OCI-LY7 (cell line): Measurements from ENCODE around the gene INTU. TPM values are rescaled to one million over a fixed set of nuclear protein-coding genes. Genes with fewer than 3 reads are reported as not detected.
"Not testable (repeated sequence)": the region's sequence is repeated elsewhere in the genome, so short reads cannot be mapped to it uniquely, and the experiment has no call there.

Experiments used
- Bru-seq: library from RNA; stranded (reverse); fragments of 400-500 nt; gene quantifications from one replicate; lab custom pipeline; 2021; lab: Mats Ljungman, UMichigan
- BruChase-seq, 2 experiments: library from RNA; stranded (reverse); fragments of 400-500 nt; gene quantifications; one replicate each; lab custom pipeline; 2021; lab: Mats Ljungman, UMichigan
- BruUV-seq: library from RNA; stranded (reverse); fragments of 400-500 nt; replicated peaks from 2 replicates; lab custom pipeline; 2021; lab: Mats Ljungman, UMichigan
- CTCF ChIA-PET: fragments of 300-600 bp; sonication (Branson Sonifier 250); formaldehyde crosslinking; loops from one replicate; lab custom pipeline; 2022; ENCODE audit warnings: antibody characterized with exemption; ENCODE audit not compliant: unreplicated experiment; lab: Charles Lee
- POLR2A ChIA-PET: fragments of 300-600 bp; sonication (Branson Sonifier 250); formaldehyde crosslinking; loops from one replicate; lab custom pipeline; 2022; ENCODE audit warnings: antibody characterized with exemption; lab: Charles Lee
- DNase-seq: peaks from one replicate; pipeline ENCODE4 v3.0.0-alpha.2; 2015; ENCODE audit warnings: low spot score
- H2AFZ ChIP-seq: fragments of 200-600 bp; sonication (generic), shearing (Covaris generic); 2 replicates; pipeline ENCODE4 v1.6.1; 2014; ENCODE audit warnings: mild to moderate bottlenecking, antibody characterized with exemption, low read length, moderate library complexity
- H3K27ac ChIP-seq: fragments of 200-600 bp; sonication (generic); 2 replicates; pipeline ENCODE4 v1.5.1; 2014; ENCODE audit warnings: mixed run types, low read depth, mild to moderate bottlenecking, moderate library complexity, low read length, inconsistent platforms; ENCODE audit not compliant: poor library complexity, severe bottlenecking
- H3K36me3 ChIP-seq: fragments of 200-600 bp; sonication (generic); 2 replicates; pipeline ENCODE4 v1.6.1; 2014; ENCODE audit warnings: mild to moderate bottlenecking, antibody characterized with exemption, low read length, moderate library complexity, mixed read lengths; ENCODE audit not compliant: insufficient read depth
- H3K4me1 ChIP-seq: fragments of 200-600 bp; sonication (generic); 2 replicates; pipeline ENCODE4 v1.5.1; 2014; ENCODE audit warnings: mild to moderate bottlenecking, low read length; ENCODE audit not compliant: insufficient read depth, poor library complexity, severe bottlenecking
- H3K4me2 ChIP-seq: fragments of 200-600 bp; sonication (generic); 2 replicates; pipeline ENCODE4 v1.6.1; 2014; ENCODE audit warnings: mild to moderate bottlenecking, low read length
- H3K4me3 ChIP-seq: fragments of 200-600 bp; sonication (generic); 2 replicates; pipeline ENCODE4 v1.5.1; 2014; ENCODE audit warnings: mild to moderate bottlenecking, low read depth, low read length; ENCODE audit not compliant: poor library complexity, severe bottlenecking
- H3K79me2 ChIP-seq: fragments of 200-600 bp; sonication (generic); 2 replicates; pipeline ENCODE4 v1.6.1; 2016; ENCODE audit warnings: low read depth, mild to moderate bottlenecking, low read length, moderate library complexity, mixed read lengths; ENCODE audit not compliant: insufficient read depth
- H3K9me2 ChIP-seq: fragments of 200-600 bp; sonication (generic); 2 replicates; pipeline ENCODE4 v1.6.1; 2016; ENCODE audit warnings: mild to moderate bottlenecking, low read length, mixed read lengths; ENCODE audit not compliant: insufficient read depth
- H3K9me3 ChIP-seq: fragments of 200-600 bp; sonication (generic); 2 replicates; pipeline ENCODE4 v1.6.1; 2014; ENCODE audit warnings: mild to moderate bottlenecking, mixed run types, low read length, mixed read lengths
- H4K20me1 ChIP-seq: fragments of 200-600 bp; sonication (generic); 2 replicates; pipeline ENCODE4 v1.6.1; 2014; ENCODE audit warnings: mild to moderate bottlenecking, antibody characterized with exemption, low read length, moderate library complexity, mixed read lengths; ENCODE audit not compliant: insufficient read depth
- EZH2phosphoT487 ChIP-seq: fragments of 200-600 bp; sonication (generic); IDR thresholded peaks from 2 replicates; pipeline ENCODE4 v1.6.1; 2018; ENCODE audit warnings: low read depth, borderline replicate concordance, mild to moderate bottlenecking, mixed run types, antibody characterized with exemption, low read length, moderate library complexity, mixed read lengths
- intact Hi-C: fragments of 100-400 bp; cut with micrococcal nuclease; formaldehyde crosslinking; loops from one replicate; pipeline ENCODE4 v1.10.0; 2022; ENCODE audit not compliant: unreplicated experiment
- long read RNA-seq: library from polyadenylated mRNA; stranded (forward); transcript quantifications from one replicate; pipeline ENCODE4 v2.0.0, GENCODE V29; 2022
- total RNA-seq, 2 experiments: library from RNA; depleted of rRNA in 1 of 2; stranded (reverse); fragments of >200 nt in 1 of 2; shearing (Covaris generic) in 1 of 2; gene quantifications; 2 replicates each; pipeline ENCODE4 v1.2.3, GENCODE V29; 2014 to 2022
- TF ChIP-seq, protein P1 (sequence below): fragments of 200-600 bp; sonication (generic); conservative IDR thresholded peaks from 2 replicates; pipeline ENCODE4 v1.5.1; 2014; ENCODE audit warnings: mild to moderate bottlenecking, antibody characterized with exemption, low read length, moderate library complexity, mixed read lengths

INTU gene
- total RNA-seq (2014; rRNA removed; shearing (Covaris generic)) (not detected in 2 replicates), total RNA-seq (2022) (not detected in 2 replicates), Bru-seq, nascent RNA (percentile 6 among the genes with signal in this experiment), BruChase-seq, experiment 1, labeled RNA remaining after a 6-hour chase (percentile 6 among the genes with signal in this experiment), BruChase-seq, experiment 2, labeled RNA remaining after a 2-hour chase (percentile 7 among the genes with signal in this experiment)
- long read RNA-seq = 0 reads

DNA sequence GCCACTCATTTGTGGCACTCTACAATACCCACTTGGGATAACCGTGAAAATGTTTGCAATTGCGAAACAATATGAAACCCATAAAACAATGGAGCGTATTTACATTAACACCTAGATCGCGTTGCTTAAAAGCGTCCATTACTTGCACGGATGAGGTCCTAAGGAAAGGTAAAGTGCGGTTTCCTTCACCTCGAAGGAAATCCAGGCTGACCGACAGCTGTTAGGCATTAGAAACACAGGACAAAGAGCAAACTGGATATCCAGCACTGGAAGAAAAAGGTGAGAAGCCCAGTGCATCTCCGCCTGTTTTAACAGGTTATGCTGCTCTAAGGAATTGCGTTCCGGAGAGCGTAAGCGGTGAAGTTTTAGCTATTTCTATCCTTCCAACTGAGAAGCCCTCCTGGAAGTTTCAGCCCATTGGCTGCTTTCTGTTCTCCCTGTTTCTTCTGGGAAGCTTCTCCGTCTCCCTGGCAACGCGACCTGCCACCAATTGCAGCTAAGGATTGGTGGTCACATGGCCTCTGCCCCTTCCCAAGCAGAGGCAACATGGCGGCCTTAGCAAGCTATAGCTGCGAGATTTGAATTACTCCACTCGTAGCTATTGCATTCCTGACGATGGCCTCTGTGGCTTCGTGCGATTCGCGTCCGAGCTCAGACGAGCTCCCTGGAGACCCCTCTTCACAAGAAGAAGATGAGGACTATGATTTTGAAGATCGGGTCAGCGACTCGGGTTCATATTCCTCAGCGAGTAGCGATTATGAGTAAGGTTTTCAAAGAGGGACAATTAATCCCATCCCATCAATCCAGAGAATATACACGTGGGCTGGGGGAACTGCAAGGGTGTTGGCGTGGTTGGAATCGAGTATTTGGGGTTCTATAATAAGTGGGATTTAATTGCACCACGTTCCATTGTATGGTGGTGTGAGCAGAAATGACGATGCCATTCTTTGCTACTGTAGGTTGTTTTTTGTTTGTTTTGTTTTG lies at the start of gene INTU:
Gene INTU (plus strand): TSS at position 538 of the 984 bp plus-strand sequence. CDS start 78 bp downstream, at position 616.
- CTCF ChIA-PET = no interaction called here
- no peaks in the 10 kb centered on the region for H3K9me3 ChIP-seq
- H2AFZ ChIP-seq = no peak within 1 kb of the TSS
- H3K36me3 ChIP-seq = no peaks in the 10 kb centered on the region
- TF ChIP-seq, protein P1, sequence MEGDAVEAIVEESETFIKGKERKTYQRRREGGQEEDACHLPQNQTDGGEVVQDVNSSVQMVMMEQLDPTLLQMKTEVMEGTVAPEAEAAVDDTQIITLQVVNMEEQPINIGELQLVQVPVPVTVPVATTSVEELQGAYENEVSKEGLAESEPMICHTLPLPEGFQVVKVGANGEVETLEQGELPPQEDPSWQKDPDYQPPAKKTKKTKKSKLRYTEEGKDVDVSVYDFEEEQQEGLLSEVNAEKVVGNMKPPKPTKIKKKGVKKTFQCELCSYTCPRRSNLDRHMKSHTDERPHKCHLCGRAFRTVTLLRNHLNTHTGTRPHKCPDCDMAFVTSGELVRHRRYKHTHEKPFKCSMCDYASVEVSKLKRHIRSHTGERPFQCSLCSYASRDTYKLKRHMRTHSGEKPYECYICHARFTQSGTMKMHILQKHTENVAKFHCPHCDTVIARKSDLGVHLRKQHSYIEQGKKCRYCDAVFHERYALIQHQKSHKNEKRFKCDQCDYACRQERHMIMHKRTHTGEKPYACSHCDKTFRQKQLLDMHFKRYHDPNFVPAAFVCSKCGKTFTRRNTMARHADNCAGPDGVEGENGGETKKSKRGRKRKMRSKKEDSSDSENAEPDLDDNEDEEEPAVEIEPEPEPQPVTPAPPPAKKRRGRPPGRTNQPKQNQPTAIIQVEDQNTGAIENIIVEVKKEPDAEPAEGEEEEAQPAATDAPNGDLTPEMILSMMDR = no peak
- TF ChIP-seq EZH2phosphoT487 = no peak
- no peaks in the 10 kb centered on the region for H3K9me2 ChIP-seq
- H3K4me1 ChIP-seq = no peaks in the 10 kb centered on the region
- H4K20me1 ChIP-seq = no peaks in the 10 kb centered on the region
- no peak within 1 kb of the TSS for H3K4me2 ChIP-seq
- DNase-seq = no peak
- H3K4me3 ChIP-seq = no peak within 1 kb of the TSS
- BruUV-seq = no TSS peak
- intact Hi-C loops = no loop called here
- POLR2A ChIA-PET = interaction anchor here (0.7 to 1.4 kb wide), 3 partner anchors 10 to 525 kb away, joined by 3 to 4 read pairs (median 3); no protein-coding TSS in a partner anchor
- H3K27ac ChIP-seq = no peak within 1 kb of the TSS
- H3K79me2 ChIP-seq = no peaks in the 10 kb centered on the region

DNA sequence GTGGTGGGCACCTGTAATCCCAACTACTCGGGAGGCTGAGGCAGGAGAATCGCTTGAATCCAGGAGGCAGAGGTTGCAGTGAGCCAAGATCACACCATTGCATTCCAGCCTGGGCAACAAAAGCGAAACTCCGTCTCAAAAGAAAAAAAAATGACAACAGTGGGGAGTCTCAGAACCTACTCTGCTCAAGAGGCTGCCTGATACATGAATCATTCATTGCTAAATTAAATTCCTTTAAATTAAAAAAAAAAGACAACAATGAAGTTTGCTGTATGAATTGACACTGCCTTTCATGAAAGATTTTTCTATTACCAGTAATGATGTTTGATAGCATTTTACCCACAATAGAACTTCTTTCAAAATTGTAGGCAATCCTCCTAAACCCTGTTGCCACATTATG lies 46.3 kb upstream of the INTU start:
- H3K36me3 ChIP-seq, H3K4me2 ChIP-seq, BruUV-seq, DNase-seq, H3K9me3 ChIP-seq, H3K4me1 ChIP-seq, H3K27ac ChIP-seq, H3K79me2 ChIP-seq, intact Hi-C loops, H3K4me3 ChIP-seq, H2AFZ ChIP-seq, POLR2A ChIA-PET, CTCF ChIA-PET, H3K9me2 ChIP-seq, H4K20me1 ChIP-seq: not testable (repeated sequence)

DNA sequence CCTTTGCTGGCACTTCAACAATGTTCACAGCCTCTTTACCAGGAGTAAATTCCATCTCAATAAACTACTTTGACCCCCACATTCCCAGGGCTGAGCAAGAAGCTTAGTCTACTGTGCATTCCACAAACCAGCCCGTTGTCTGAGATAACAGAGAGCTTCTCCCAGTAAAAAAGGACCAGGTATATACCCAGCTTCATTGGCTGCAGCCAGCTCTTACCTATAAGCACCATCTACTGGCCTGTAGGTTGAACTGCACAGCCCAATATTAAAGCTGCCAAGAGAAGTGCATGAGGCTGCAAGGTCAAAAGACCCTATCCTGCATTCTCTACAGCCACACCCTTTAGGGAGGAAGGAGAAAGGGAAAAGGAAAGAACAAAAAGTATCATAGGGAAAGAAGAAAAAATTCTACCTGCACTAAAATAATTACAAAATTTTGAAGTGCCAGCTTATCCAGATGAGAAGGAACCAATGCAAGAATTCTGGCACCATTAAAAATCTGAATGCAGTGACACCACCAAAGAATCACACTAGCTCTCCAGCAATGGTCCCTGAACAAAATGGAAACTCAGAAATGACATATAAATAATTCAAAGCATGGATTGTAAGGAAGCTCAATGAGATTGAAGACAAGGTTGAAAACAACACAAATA lies 45.7 kb upstream of the INTU start:
- CTCF ChIA-PET = no interaction called here
- TF ChIP-seq, protein P1 = peak; percentile 80
- no peak for TF ChIP-seq EZH2phosphoT487
- no peak overlapping the region for H3K27ac ChIP-seq
- no peak overlapping the region for H2AFZ ChIP-seq
- no peaks in the 10 kb centered on the region for H3K9me3 ChIP-seq
- no peaks in the 10 kb centered on the region for H3K9me2 ChIP-seq
- BruUV-seq = no TSS peak
- POLR2A ChIA-PET = interaction anchor here (1.2 kb wide), 1 partner anchor 9 kb away, joined by 3 read pairs; no protein-coding TSS in a partner anchor
- H3K4me3 ChIP-seq = no peak overlapping the region
- intact Hi-C loops = no loop called here
- no peaks in the 10 kb centered on the region for H3K36me3 ChIP-seq
- DNase-seq = peak; percentile 22
- H3K4me1 ChIP-seq = no peaks in the 10 kb centered on the region
- H3K4me2 ChIP-seq = no peak overlapping the region
- no peaks in the 10 kb centered on the region for H3K79me2 ChIP-seq
- H4K20me1 ChIP-seq = no peaks in the 10 kb centered on the region

DNA sequence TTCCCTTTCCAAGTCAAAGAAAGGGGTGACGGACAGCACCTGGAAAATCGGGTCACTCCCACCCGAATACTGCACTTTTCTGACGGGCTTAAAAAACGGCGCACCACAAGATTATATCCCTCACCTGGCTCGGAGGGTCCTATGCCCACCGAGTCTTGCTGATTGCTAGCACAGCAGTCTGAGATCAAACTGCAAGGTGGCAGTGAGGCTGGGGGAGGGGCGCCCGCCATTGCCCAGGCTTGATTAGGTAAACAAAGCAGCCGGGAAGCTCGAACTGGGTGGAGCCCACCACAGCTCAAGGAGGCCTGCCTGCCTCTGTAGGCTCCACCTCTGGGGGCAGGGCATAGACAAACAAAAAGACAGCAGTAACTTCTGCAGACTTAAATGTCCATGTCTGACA lies 43.6 kb upstream of the INTU start:
- DNase-seq, H4K20me1 ChIP-seq, H3K4me2 ChIP-seq, H3K9me2 ChIP-seq, POLR2A ChIA-PET, H3K9me3 ChIP-seq, BruUV-seq, H3K27ac ChIP-seq, CTCF ChIA-PET, H3K4me3 ChIP-seq, H2AFZ ChIP-seq, H3K4me1 ChIP-seq, H3K36me3 ChIP-seq, intact Hi-C loops, H3K79me2 ChIP-seq: not testable (repeated sequence)
